8988T (cell line): ENCODE measurements around the gene ATP6V1F.

Experiments
- DNase-seq: peaks from one replicate; pipeline ENCODE4 v3.0.0; 2011

Gene ATP6V1F

DNA sequence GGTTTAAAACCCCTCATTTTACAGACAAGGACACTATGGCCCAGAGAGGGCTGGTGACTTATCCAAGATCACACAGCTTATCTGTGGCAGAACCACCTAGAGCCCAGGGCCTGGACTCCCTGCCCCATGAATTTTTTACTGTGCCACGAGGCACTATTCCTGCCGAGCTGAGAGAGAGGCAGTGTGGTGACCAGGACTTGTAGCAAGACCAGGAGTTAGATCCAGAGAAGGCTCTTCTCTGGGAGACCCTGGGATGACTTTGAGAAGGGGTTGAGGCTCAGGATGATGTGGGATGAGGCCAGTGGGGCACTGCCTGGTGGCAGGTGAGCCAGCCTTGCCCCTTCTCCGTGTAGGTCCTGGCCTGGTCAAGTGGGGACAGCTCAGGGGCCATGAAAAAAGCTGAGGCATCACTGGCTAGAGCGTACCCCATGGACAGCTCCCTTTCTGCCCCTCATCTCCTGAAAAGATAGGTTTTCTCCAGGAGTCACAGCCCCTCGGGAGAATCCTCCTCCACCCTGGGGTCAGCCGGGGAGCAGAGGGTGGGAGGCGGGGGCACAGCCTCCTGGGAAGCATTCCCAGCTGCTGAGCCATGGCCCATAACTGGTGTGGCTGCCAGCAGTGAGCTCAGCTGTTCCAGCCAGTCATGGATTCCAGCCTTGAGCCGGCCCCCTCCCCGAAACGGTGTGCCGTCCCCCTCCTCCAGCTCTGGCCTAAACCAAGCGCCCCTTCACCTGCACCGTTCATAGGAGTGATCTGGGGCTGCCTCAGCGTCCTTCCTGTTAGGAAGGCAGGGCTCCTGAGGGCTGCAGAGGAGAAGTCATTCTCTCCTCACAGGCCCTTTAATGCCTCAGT lies 26.6 kb upstream of the ATP6V1F start:
- DNase-seq: no peak

DNA sequence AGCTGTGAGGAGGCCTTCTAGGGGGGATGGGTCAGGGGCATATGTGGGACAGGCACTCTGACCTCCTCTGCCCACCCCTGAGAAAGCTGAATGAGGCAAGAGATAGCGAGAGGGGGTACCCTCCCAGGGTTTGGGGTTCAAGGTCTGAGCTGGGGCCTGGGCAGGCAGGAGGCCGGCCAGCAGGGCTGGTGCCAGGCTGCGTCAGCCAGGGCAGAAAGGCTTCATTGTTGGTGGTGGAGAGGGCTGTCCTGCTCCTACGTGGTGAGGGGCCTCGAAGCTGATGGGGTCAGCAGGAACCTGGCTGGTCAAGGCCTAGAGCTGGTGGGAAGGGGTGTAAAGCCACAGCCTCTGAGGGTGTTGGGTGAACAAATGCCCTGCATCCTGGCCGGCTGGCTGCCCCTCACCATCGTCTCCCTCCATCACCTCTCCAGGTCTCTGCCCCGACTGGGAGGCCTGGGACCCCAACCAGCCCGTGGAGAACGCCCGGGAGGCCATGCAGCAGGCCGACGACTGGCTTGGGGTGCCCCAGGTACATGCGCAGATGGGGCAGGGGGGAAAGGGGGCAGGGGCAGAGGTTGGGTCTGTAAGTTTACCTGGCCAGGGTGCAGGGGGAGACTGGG lies 25.8 kb upstream of the ATP6V1F start:
- no peak for DNase-seq

DNA sequence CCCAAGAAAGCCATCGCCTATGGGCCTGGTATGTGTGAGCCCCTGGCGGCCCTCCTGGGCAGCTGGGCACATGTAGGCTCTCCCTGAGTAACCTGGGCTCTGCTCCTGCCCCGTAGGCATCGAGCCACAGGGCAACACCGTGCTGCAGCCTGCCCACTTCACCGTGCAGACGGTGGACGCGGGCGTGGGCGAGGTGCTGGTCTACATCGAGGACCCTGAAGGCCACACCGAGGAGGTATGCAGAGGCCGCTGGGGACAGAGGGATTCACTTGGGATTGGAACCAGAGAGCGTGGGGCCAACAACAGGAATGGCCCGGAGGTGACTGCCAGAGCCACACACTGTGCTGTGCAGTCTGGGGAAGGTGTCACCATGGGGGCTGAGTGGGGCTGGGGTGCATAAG lies 25.1 kb upstream of the ATP6V1F start:
- no peak for DNase-seq

DNA sequence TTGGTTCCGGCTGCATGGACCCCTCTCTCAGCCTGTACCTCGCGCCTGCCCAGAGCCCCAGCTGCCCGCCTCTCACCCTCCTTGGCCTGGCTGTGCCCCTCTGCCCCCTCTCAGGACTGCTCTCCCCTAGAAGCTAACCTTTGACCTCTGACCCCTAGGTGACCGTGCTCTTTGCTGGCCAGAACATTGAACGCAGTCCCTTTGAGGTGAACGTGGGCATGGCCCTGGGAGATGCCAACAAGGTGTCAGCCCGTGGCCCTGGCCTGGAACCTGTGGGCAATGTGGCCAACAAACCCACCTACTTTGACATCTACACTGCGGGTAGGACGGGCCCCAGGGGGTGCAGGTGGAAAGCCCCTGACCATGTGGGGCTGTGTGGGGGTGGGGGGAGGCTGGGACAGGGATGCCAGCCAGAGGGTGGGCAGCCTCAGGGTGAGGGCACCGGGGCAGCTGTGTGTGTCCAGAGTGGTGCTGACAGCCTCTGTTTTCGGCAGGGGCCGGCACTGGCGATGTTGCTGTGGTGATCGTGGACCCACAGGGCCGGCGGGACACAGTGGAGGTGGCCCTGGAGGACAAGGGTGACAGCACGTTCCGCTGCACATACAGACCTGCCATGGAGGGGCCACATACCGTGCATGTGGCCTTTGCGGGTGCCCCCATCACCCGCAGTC lies 24.4 kb upstream of the ATP6V1F start:
- no peak for DNase-seq

DNA sequence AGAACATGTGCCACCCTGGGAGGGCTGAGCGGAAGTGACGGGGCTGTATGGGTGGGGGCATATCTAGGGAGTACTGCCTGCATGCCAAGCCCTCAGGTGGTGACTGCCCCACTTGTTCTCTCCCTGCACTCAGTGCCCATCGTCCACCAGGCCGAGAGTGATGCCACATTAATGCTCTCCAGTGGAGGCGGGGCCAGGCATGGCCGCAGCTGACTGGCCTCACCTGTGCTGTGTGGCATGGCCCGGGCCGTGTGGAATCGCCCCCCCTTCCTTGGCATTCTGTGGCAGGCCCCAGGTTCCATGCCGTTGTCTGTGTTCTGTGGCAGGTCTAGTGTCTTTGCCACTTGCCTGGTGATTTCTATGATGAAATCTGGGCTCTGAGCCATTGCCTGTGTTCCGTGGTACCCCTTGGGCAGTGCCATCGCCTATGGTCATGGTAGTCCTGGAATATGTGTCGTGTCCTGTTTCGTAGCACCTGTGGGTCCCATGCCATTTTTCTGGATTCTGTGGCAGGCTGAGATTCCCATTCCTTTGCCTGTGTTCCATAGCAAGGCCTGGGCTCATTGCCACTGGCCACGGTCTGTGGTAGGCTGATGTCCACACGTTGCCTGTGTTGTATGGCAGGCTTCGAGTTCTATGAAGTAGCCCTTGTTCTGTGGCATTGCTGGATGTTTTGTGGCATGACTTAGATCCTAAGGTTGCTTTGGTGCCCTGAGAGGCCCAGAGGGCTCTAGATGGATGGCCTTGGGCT lies 23.5 kb upstream of the ATP6V1F start:
- no peak for DNase-seq

DNA sequence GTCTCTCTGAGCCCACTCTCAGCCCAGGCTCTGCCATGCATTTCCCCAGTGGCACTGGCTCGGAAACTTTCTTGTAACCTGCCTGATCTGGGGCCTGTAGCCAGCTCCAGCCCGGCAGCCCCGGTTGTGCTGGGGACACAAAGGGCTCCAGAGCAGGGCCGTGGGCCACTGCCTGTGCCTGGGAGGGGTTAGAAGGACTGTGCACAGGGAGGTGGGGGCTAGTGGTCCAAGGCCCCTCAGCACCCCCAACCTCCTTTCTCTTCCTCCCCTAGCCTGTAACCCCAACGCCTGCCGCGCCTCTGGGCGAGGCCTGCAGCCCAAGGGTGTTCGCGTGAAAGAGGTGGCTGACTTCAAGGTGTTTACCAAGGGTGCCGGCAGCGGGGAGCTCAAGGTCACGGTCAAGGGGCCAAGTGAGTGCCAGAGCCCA lies 22.9 kb upstream of the ATP6V1F start:
- DNase-seq: no peak

DNA sequence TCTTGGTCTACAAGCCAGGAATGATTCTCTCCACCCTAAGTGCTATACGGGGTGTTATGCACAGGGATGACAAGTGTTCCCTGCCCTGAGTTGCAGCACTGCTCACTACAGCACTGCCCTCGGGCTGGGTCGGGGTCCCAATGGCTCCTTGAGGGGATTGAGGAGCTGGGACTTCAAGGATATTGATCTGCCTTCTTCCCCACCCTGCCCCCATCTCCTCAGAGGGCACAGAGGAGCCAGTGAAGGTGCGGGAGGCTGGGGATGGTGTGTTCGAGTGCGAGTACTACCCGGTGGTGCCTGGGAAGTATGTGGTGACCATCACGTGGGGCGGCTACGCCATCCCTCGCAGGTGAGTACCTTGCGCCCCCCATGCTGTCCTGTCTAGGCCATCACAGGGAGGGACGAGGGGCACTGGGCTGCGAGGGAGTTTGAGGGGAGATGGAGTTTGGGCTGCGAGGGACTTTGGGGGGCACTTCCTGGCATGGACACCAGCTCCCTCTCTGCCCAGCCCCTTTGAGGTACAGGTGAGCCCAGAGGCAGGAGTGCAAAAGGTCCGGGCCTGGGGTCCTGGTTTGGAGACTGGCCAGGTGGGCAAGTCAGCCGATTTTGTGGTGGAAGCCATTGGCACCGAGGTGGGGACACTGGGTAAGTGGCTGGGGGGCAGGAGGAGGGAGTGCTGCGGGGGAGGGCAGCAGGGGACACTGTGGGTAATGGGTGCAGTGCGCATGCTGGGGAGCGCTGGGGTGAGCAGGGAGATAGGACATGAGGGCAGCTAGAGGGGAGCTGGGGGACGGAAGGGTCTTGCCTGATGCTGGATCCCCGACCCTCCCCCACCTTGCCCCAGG lies 22.1 kb upstream of the ATP6V1F start:
- DNase-seq: no peak

DNA sequence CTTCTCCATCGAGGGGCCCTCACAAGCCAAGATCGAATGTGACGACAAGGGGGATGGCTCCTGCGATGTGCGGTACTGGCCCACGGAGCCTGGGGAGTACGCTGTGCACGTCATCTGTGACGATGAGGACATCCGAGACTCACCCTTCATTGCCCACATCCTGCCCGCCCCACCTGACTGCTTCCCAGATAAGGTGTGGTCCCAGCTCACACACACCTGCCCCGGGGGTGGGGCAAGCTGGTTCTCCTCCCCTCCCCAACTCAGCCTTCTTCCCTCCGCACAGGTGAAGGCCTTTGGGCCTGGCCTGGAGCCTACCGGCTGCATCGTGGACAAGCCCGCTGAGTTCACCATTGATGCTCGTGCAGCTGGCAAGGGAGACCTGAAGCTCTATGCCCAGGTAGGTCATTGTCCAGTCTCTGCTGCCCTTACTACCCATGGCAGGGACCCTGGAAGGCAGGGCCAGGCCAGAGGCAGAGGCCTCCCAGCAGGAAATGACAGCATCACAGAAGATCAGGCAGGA lies 21.4 kb upstream of the ATP6V1F start:
- no peak for DNase-seq

DNA sequence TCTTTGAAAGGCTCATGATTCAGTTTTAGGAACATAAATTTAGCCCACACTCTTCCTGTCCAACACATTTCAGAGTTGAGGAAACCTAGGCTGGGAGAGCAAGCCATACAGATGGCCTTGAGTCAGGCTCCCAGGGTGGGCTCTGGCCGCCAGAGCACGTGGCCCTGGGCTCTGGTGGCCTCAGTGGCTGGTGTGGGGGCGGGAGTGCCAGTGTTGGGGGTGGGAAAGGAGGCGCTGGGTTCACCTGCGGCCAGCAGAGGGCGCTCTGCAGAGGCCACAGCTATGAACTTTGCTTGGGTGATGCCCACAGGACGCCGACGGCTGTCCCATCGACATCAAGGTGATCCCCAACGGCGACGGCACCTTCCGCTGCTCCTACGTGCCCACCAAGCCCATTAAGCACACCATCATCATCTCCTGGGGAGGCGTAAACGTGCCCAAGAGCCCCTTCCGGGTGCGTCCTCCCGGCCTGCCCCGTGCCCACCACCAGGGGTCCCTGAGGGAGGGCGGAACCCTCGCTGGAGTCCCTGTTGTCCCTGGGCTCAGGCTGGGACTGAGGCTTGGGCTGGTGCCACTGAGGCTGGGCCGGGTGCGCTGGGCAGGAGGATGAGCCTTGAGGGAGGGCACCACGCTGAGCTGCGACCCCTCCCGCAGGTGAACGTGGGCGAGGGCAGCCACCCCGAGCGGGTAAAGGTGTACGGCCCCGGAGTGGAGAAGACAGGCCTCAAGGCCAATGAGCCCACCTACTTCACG lies 20.6 kb upstream of the ATP6V1F start:
- peak; percentile 78 for DNase-seq

DNA sequence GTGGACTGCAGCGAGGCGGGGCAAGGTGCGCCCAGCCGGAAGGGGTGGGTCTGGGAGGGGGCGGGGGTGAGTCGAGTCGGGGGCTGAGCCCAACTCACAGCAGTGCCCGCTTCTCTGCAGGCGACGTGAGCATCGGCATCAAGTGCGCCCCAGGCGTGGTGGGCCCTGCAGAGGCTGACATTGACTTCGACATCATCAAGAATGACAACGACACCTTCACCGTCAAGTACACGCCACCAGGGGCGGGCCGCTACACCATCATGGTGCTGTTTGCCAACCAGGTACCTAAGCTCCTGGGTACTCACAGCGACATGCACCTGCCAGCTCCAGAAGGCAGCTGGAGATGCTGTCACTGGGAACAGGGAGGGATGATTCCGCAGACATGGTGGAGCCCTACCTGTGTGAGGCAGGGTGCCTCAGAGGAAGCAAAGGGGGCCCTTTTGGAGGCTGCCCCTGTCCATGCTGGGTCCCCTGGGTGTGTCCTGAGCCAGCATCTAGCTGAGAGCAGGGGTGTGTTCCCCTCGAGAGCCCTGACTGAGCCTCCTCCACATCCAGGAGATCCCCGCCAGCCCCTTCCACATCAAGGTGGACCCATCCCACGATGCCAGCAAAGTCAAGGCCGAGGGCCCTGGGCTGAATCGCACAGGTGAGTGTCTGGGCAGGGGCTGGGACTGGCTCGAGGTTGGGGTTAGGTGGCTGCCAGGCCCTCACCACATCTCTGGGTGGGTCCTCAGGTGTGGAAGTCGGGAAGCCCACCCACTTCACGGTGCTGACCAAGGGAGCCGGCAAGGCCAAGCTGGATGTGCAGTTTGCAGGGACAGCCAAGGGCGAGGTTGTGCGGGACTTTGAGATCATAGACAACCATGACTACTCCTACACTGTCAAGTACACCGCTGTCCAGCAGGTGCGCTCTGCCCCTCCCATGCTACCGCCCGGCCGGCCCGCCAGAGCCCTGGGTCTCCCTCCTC lies 19.7 kb upstream of the ATP6V1F start:
- DNase-seq: no peak

DNA sequence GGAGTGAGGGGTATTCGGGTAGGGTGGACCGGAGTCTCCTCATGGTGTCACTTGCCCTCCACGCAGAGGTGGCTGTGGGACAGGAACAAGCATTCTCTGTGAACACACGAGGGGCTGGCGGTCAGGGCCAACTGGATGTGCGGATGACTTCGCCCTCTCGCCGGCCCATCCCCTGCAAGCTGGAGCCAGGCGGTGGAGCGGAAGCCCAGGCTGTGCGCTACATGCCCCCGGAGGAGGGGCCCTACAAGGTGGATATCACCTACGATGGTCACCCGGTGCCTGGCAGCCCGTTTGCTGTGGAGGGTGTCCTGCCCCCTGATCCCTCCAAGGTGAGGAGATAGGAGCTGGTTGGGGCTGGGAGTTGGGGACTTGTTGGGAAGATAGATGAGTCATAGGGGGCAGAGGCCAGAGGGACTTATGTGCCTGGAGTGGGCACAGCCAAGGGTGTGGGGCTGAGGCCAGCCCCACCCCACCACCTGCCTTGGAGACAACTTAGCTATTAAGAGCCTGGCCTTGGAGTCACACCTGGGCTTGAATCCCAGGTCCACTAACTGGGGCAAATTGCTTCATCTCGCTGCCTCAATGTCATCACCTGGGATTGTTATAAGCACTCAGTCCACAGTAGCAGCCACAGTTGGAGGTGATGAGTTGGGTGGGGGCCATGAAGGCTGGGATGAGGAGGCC lies 18.6 kb upstream of the ATP6V1F start:
- no peak for DNase-seq

DNA sequence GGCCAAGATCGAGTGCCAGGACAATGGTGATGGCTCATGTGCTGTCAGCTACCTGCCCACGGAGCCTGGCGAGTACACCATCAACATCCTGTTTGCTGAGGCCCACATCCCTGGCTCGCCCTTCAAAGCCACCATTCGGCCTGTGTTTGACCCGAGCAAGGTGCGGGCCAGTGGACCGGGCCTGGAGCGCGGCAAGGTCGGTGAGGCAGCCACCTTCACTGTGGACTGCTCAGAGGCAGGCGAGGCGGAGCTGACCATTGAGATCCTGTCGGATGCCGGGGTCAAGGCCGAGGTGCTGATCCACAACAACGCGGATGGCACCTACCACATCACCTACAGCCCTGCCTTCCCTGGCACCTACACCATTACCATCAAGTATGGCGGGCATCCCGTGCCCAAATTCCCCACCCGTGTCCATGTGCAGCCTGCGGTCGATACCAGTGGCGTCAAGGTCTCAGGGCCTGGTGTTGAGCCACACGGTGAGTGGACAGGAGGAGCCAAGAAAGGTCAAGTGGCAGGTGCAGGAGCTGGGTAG lies 17.8 kb upstream of the ATP6V1F start:
- no peak for DNase-seq

DNA sequence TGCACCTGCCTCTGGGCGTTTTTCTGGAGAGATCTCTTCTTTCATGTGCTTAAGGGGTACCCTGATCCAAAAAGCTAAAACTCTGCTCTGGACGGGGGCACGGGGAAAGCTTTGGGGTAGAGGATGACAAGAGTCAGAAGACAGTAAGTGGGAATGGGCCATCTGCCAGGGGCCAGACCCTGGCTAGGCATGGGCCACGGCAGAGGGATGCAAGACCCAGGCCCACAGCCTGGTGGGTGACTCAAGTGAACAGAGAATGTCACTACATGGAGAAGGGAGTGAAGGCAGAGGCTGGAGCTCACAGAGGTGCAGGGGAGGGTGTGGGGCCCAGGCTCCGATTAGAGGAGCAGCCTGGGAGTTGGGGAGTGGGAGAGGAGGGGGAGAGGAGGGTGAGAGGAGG lies 17.2 kb upstream of the ATP6V1F start:
- no peak for DNase-seq

DNA sequence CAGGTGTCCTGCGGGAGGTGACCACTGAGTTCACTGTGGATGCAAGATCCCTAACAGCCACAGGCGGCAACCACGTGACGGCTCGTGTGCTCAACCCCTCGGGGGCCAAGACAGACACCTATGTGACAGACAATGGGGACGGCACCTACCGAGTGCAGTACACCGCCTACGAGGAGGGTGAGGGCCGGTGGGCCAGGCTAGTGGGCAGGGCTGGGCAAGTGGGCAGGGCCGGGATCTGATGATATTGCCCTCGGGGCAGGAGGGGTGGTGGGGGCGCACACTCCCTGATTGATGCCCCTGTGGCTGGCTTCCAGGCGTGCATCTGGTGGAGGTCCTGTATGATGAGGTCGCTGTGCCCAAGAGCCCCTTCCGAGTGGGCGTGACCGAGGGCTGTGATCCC lies 16.7 kb upstream of the ATP6V1F start:
- no peak for DNase-seq

DNA sequence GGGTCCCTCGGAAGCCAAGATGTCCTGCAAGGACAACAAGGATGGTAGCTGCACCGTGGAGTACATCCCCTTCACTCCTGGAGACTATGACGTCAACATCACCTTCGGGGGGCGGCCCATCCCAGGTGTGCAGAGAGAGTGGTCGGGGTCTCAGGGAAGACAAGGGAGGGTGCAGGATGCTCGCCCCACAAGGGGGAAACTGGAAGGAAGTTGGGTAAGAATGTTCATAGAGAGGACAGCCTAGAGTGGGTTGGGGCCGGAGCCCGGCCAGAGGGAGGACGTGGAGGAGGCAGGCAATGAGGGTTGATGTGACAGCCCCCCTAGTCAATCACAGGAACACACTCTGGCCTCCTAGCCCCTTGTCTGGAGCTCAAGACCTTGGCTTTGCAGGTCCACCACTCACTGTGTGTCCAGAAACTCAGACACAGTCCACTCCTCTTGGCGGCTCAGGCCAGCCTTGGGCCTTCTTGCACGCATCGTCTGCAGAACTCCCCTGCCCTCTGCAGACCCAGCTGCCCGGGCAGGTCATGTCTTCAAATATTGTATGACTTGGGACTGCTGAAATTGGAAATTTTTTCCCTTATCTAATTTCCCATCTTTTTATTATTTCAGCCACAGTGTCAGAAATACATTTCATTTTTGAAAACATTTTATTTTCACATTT lies 15.7 kb upstream of the ATP6V1F start:
- DNase-seq: no peak

DNA sequence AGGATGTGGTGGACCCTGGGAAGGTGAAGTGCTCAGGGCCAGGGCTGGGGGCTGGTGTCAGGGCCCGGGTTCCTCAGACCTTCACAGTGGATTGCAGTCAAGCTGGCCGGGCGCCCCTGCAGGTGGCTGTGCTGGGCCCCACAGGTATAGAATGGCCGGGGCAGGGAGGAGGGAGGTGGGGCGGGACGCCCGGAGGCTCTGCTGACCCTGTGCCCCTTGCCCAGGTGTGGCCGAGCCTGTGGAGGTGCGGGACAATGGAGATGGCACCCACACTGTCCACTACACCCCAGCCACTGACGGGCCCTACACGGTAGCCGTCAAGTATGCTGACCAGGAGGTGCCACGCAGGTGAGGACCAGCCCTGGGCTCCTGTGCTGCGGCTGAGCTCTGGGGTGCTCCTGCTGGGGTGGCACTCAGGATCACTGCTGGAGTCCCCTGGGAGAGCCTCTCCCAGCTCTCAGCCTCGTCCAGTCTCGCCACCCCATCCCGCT lies 14.9 kb upstream of the ATP6V1F start:
- no peak for DNase-seq

DNA sequence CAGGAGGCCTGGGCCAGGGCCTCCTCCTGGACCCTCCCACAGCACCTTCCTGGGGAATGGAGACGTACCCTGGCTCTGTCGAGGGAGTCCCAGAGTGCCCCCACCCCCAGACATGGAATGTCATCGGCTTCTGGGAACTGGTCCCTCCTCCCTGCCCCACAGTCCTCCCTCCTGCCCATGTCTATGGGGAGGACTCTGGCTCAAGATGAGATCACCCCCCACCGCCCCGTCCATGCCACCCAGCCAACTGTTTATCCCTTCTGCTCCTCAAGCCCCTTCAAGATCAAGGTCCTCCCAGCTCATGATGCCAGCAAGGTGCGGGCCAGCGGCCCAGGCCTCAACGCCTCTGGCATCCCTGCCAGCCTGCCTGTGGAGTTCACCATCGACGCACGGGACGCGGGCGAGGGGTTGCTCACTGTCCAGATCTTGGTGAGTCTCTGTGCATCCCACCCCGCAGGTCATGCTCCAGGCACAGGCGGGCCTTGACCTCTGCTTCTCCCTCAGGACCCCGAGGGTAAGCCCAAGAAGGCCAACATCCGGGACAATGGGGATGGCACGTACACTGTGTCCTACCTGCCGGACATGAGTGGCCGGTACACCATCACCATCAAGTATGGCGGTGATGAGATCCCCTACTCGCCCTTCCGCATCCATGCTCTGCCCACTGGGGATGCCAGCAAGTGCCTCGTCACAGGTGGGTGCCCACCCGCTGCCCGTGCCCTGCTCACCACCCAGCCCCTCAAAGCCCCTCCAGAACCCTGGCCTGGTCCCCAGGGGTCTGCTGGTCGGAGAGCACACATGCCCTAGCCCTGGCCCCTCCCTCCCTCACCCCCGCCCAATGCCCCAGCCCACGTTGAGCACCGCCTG lies 14.1 kb upstream of the ATP6V1F start:
- no peak for DNase-seq

DNA sequence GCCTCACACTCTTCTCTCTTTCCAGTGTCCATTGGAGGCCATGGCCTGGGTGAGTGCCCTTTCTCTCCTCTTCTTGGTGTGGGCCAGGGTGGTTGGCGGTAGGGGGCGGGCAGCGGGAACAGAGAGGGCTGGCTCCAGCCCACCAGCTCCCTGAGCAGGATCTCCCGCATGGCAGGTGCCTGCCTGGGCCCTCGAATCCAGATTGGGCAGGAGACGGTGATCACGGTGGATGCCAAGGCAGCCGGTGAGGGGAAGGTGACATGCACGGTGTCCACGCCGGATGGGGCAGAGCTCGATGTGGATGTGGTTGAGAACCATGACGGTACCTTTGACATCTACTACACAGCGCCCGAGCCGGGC lies 13.5 kb upstream of the ATP6V1F start:
- DNase-seq: no peak
